Astrocyte (in vitro differentiated cells and primary cell): Measurements from ENCODE around the gene KLRC3.

ENCODE experiments used
- EZH2 ChIP-seq: IDR thresholded peaks from 2 replicates; pipeline ENCODE4 v1.6.1; 2012; ENCODE audit warnings: mild to moderate bottlenecking, low read length, inconsistent platforms; ENCODE audit not compliant: insufficient read depth
- TF ChIP-seq, protein P1 (sequence below): IDR thresholded peaks from 2 replicates; pipeline ENCODE4 v1.5.1; 2011; ENCODE audit warnings: low read depth, mild to moderate bottlenecking, inconsistent platforms, low read length, moderate library complexity; ENCODE audit not compliant: insufficient read depth

- TF ChIP-seq, protein P1, sequence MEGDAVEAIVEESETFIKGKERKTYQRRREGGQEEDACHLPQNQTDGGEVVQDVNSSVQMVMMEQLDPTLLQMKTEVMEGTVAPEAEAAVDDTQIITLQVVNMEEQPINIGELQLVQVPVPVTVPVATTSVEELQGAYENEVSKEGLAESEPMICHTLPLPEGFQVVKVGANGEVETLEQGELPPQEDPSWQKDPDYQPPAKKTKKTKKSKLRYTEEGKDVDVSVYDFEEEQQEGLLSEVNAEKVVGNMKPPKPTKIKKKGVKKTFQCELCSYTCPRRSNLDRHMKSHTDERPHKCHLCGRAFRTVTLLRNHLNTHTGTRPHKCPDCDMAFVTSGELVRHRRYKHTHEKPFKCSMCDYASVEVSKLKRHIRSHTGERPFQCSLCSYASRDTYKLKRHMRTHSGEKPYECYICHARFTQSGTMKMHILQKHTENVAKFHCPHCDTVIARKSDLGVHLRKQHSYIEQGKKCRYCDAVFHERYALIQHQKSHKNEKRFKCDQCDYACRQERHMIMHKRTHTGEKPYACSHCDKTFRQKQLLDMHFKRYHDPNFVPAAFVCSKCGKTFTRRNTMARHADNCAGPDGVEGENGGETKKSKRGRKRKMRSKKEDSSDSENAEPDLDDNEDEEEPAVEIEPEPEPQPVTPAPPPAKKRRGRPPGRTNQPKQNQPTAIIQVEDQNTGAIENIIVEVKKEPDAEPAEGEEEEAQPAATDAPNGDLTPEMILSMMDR, result no peak
- TF ChIP-seq EZH2, result no peak
These were observed 51.9 kb downstream of the KLRC3 start for GRCh38 chr12:10368206-10369171.
